ENCODE results near the gene CSPG4. TPM values are rescaled to one million over a fixed set of nuclear protein-coding genes. Genes with fewer than 3 reads are reported as not detected.

Gene CSPG4
- total RNA-seq, 1 experiment from 2014 or later = 2.0 TPM

DNA sequence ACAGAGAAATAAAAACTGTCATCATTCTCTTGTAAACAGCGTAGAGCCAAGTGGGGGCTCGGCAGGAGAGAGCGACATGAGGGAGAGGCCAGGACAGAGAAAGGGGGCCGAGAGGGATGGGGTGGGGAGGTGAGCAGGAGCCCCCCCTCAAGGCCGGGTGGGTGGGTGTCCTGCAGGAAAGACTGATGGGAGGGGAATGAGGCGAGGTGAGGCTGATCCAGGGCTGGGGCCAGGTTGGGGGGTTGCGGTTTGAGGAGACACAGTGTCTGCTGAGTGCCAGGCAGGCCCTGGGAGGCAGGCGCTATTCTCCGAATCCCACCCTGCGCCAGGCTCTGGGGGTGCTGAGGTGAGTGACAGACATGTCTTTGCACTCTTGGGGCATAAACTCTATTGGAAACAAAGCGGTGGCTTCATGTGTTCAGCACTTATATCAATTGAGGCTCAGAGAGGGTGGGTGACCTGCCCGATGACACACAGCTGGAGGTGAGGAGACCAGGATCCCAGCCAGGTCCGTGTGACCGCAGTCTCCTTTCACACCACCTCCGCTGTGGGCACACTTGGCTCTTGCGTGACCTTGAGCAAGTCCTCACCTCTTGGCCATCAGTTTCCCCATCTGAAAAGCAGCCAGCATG is 19.6 kb upstream of the CSPG4 start:
- Histone ChIP-seq H2BK12ac (ENCODE audit: insufficient read length, low read depth, low read length) (no peak overlapping the region), H3K4me1 (ENCODE audit: insufficient read depth, low read length) (no peaks in the 10 kb centered on the region), H4K5ac (ENCODE audit: insufficient read length, low read depth, low read length) (no peak overlapping the region), H2BK20ac (ENCODE audit: low read depth, low read length, poor library complexity, severe bottlenecking) (no peak overlapping the region), H2BK5ac (ENCODE audit: insufficient read length, low read length) (no peak overlapping the region), H2BK15ac (ENCODE audit: low read depth, low read length) (no peak overlapping the region), H3K9ac (ENCODE audit: extremely low read depth, insufficient read length, low read length) (no peak overlapping the region), H3K9me3 (ENCODE audit: control insufficient read depth, low read depth, low read length) (no peaks in the 10 kb centered on the region), H2AK5ac (ENCODE audit: insufficient read length, low read length) (no peak overlapping the region), H3K18ac (ENCODE audit: insufficient read length, low read depth, low read length) (no peak overlapping the region), H2AFZ (ENCODE audit: low read length) (no peak overlapping the region), H3K27ac (ENCODE audit: insufficient read length, low read depth, low read length) (no peak overlapping the region), H4K20me1 (ENCODE audit: control insufficient read depth, insufficient read depth, insufficient read length) (no peaks in the 10 kb centered on the region), H4K8ac (replicated peaks; ENCODE audit: insufficient read length, low read depth, low read length) (no peak overlapping the region), H3K23me2 (ENCODE audit: insufficient read length, low read depth, low read length, poor library complexity, severe bottlenecking) (no peaks in the 10 kb centered on the region), H4K91ac (ENCODE audit: insufficient read length, low read depth, low read length) (no peak overlapping the region), H3T11ph (ENCODE audit: low read length) (no peak overlapping the region), H3K23ac (ENCODE audit: insufficient read length, low read depth, low read length) (no peak overlapping the region), H3K4me2 (ENCODE audit: insufficient read depth, insufficient read length, low read length) (no peak overlapping the region), H2BK120ac (ENCODE audit: low read depth, low read length, poor library complexity, severe bottlenecking) (no peak overlapping the region), H3K79me2 (ENCODE audit: insufficient read depth, low read length) (no peaks in the 10 kb centered on the region), H3K27me3 (ENCODE audit: insufficient read depth, low read length) (no peaks in the 10 kb centered on the region), H3K4ac (ENCODE audit: low read depth, low read length) (no peak overlapping the region), H3K14ac (ENCODE audit: insufficient read depth, low read length) (no peak overlapping the region), H3K79me1 (ENCODE audit: insufficient read depth, low read depth, low read length, poor library complexity, severe bottlenecking) (no peaks in the 10 kb centered on the region), H3K56ac (ENCODE audit: insufficient read length, low read depth, low read length) (no peak overlapping the region)
- peak overlapping the region in 1 of 3 experiments; percentile 90; a peak in 1 of 7 replicates for H3K27ac Mint-ChIP-seq
- TF ChIP-seq, protein P1, sequence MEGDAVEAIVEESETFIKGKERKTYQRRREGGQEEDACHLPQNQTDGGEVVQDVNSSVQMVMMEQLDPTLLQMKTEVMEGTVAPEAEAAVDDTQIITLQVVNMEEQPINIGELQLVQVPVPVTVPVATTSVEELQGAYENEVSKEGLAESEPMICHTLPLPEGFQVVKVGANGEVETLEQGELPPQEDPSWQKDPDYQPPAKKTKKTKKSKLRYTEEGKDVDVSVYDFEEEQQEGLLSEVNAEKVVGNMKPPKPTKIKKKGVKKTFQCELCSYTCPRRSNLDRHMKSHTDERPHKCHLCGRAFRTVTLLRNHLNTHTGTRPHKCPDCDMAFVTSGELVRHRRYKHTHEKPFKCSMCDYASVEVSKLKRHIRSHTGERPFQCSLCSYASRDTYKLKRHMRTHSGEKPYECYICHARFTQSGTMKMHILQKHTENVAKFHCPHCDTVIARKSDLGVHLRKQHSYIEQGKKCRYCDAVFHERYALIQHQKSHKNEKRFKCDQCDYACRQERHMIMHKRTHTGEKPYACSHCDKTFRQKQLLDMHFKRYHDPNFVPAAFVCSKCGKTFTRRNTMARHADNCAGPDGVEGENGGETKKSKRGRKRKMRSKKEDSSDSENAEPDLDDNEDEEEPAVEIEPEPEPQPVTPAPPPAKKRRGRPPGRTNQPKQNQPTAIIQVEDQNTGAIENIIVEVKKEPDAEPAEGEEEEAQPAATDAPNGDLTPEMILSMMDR (conservative IDR thresholded peaks at IDR 0.05) = no peak
- no peak for DNase-seq
- no peak overlapping the region; a peak in 2 of 5 replicates for H3K4me3 Mint-ChIP-seq
- no CpG with 5 or more reads among the region's 16 CpGs for WGBS (ENCODE audit: extremely low coverage, insufficient read length, low lambda C conversion rate)
- peaks cover 25 to 32% of the 10 kb centered on the region in 2 experiments for H3K4me1 Mint-ChIP-seq
- peaks cover 0 to 2% (median 0%) of the 10 kb centered on the region in 3 experiments; a peak in 2 of 7 replicates for H3K36me3 Mint-ChIP-seq (ENCODE audit: insufficient read depth in 1 of 3, low read depth in 3 of 3)
- H3K9me3 Mint-ChIP-seq = no peaks in the 10 kb centered on the region
- H3K27me3 Mint-ChIP-seq (ENCODE audit: low read depth) = peaks cover 10% of the 10 kb centered on the region

Measured in H9 (cell line).